Naive thymus-derived CD8-positive, alpha-beta T cell (primary cell): Measurements from ENCODE around the gene SRP19. TPM values are rescaled to one million over a fixed set of nuclear protein-coding genes. Genes with fewer than 3 reads are reported as not detected.
"Not testable (repeated sequence)": the region's sequence is repeated elsewhere in the genome, so short reads cannot be mapped to it uniquely, and the experiment has no call there.

Experiments used
- ATAC-seq, 2 donors: fragments of 150-1000 bp; cut with Tn5 transposase in 1 of 2; sonication (Bioruptor Pico), chemical (Tn5 transposase) in 1 of 2; 1 replicate in 1 of 2; 2 replicates in 1 of 2; pipeline ENCODE4 v1.10.0; 2021; ENCODE audit warnings: mild to moderate bottlenecking in 2 of 2, moderate library complexity in 2 of 2
- POLR2A ChIA-PET: fragments of 350-600 bp; sonication (Branson Sonifier 250); formaldehyde crosslinking; loops from one replicate; lab custom pipeline; 2021; ENCODE audit warnings: antibody characterized with exemption; lab: Charles Lee
- DNase-seq, 10 donors: peaks; one replicate each; pipeline versions ENCODE4 v3.0.0 to v3.0.0-alpha.2; 2020 to 2022
- H3K27ac Mint-ChIP-seq, 10 donors: one replicate each; pipeline ENCODE4 v1.8.0; 2020 to 2022; ENCODE audit warnings: mild to moderate bottlenecking in 10 of 10, mixed read lengths in 10 of 10, moderate library complexity in 4 of 10, inconsistent platforms in 1 of 10
- H3K27me3 Mint-ChIP-seq, 5 donors: one replicate each; pipeline ENCODE4 v1.8.0; 2021 to 2022; ENCODE audit warnings: mixed read lengths in 5 of 5
- H3K36me3 Mint-ChIP-seq, 3 donors: one replicate each; pipeline ENCODE4 v1.8.0; 2020 to 2022; ENCODE audit warnings: mixed read lengths in 3 of 3, mild to moderate bottlenecking in 2 of 3, inconsistent platforms in 1 of 3
- H3K4me1 Mint-ChIP-seq, 4 donors: one replicate each; pipeline ENCODE4 v1.8.0; 2021 to 2022; ENCODE audit warnings: mixed read lengths in 4 of 4
- H3K4me3 Mint-ChIP-seq, 10 donors: one replicate each; pipeline ENCODE4 v1.8.0; 2020 to 2022; ENCODE audit warnings: mild to moderate bottlenecking in 10 of 10, mixed read lengths in 10 of 10, moderate library complexity in 6 of 10, inconsistent platforms in 1 of 10
- H3K9me3 Mint-ChIP-seq, 9 donors: one replicate each; pipeline ENCODE4 v1.8.0; 2020 to 2022; ENCODE audit warnings: mixed read lengths in 9 of 9, mild to moderate bottlenecking in 3 of 9, inconsistent platforms in 1 of 9, moderate library complexity in 1 of 9
- polyA plus RNA-seq, 3 donors: library from polyadenylated mRNA; unstranded; fragments of 300-500 nt; fragmentation: Illumina TruSeq; gene quantifications; one replicate each; pipeline ENCODE4 v1.2.3, GENCODE V29; 2021
- total RNA-seq, 8 experiments: library from RNA in 2 of 8; stranded (reverse) in 2 of 8; gene quantifications; one replicate each; pipeline ENCODE4 v1.2.3 and lab custom pipeline; 2021 to 2026

The SRP19 gene
- total and polyA plus RNA-seq, 5 experiments from 2014 or later, result 46.3 to 133 (median 84.4) TPM

DNA sequence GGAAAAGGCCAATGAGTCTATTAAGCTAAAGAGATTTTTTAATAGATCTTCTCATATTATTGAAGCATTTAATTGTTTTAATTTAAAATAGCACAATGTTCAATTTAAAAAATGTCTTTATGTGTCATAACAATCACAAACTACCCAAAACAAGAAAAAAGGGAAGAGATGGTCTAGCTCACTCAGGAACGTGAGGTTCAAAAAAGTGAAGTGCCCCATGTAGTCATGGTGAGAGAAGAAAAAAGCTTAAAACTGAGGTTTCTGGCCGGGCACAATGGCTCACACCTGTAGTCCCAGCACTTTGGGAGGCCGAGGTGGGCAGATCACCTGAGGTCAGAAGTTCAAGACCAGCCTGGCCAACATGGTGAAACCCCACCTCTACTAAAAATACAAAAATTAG, 43.9 kb downstream of the SRP19 start:
- DNase-seq, H3K4me3 Mint-ChIP-seq, H3K27me3 Mint-ChIP-seq, H3K9me3 Mint-ChIP-seq, ATAC-seq, POLR2A ChIA-PET: not testable (repeated sequence)
- Mint-ChIP-seq H3K27ac (peak overlapping the region in 1 of 10 donors; percentile 61), H3K4me1 (peaks cover 8 to 30% (median 15%) of the 10 kb centered on the region in 4 donors), H3K36me3 (peaks cover 4 to 60% (median 15%) of the 10 kb centered on the region in 3 donors)

DNA sequence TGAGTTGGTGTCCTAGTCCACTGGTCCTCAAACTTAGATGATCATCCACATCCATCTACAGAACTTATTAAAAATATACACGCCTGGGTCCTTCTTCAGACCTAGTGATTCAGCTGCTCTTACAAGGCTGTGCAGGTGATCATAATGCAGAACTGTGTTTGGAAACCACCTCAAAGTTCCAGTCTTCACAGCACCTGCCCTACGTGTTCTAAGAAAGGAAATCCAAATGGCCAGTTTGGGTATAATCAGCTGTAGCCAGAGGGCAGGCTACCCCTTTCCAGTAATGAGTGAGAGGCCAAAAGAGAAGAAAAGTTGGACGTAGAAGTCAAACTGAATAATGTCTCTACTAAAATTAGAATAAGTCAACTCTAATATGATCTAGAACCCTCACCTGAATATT, 45.5 kb downstream of the SRP19 start:
- ATAC-seq, result no peak
- H3K27ac Mint-ChIP-seq, result peak overlapping the region in 2 of 10 donors; percentile 33 to 49
- no peak overlapping the region for H3K4me3 Mint-ChIP-seq
- no peak for DNase-seq
- H3K27me3 Mint-ChIP-seq, result no peaks in the 10 kb centered on the region
- H3K4me1 Mint-ChIP-seq, result peaks cover 11 to 31% (median 15%) of the 10 kb centered on the region in 4 donors
- POLR2A ChIA-PET, result interaction anchor here (1.0 kb wide), 1 partner anchor 10 kb away, joined by 4 read pairs; no protein-coding TSS in a partner anchor
- peaks cover 0 to 60% (median 9%) of the 10 kb centered on the region in 3 donors for H3K36me3 Mint-ChIP-seq
- no peaks in the 10 kb centered on the region for H3K9me3 Mint-ChIP-seq

DNA sequence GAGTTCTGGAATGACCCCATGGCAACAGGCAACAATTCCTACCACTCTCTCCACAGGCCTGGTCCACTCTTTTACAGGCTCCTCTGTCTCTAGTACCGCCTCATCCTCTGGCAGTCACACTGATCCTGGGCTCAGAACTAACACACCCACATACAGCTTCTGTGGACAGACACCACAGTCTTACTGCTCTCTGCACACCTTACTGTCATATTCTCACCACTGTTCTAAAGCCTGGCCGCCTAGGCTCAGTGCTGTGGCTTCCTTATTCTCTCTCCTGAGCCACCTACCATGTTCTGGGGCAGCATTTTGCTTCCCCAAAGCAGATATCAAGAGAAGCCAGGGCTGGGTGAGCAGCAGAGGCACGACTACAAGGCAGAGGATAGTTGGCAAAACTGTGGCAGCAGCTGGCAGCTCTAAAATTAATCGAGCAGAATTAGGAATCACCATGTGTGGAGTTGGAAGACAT, 46.1 kb downstream of the SRP19 start:
- Mint-ChIP-seq H3K27me3 (no peaks in the 10 kb centered on the region), H3K4me1 (peaks cover 11 to 34% (median 17%) of the 10 kb centered on the region in 4 donors), H3K36me3 (peaks cover 0 to 55% (median 8%) of the 10 kb centered on the region in 3 donors), H3K4me3 (no peak overlapping the region), H3K27ac (peak overlapping the region in 4 of 10 donors; percentile 7 to 87 (median 50)), H3K9me3 (no peaks in the 10 kb centered on the region)
- DNase-seq, result no peak
- no peak for ATAC-seq
- POLR2A ChIA-PET, result interaction anchor here (1.0 kb wide), 1 partner anchor 9 kb away, joined by 4 read pairs; no protein-coding TSS in a partner anchor

DNA sequence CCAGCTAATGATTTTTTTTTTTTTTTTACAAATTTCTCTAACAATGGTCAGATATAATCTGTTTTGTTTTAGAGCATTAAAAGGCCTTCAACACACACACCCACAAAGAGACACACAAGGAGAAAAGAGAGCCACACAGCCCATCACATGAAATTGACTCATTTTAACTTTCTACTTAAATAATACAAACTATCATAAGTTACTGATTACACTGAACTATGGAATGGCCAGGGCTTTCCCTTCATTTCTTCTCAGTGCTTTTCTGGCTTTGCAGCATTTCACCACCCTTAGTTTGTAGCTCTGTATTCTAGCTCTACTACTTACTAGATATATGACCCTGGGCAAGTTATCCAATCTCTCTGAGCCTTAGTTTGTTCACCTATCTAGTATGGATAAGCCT, 47.8 kb downstream of the SRP19 start:
- peaks cover 15 to 39% (median 20%) of the 10 kb centered on the region in 4 donors for H3K4me1 Mint-ChIP-seq
- H3K36me3 Mint-ChIP-seq, result peaks cover 0 to 55% (median 7%) of the 10 kb centered on the region in 3 donors
- POLR2A ChIA-PET, result no interaction called here
- H3K4me3 Mint-ChIP-seq, result no peak overlapping the region
- no peak overlapping the region for H3K27ac Mint-ChIP-seq
- no peaks in the 10 kb centered on the region for H3K27me3 Mint-ChIP-seq
- DNase-seq (no peak), ATAC-seq (no peak)
- no peaks in the 10 kb centered on the region for H3K9me3 Mint-ChIP-seq

DNA sequence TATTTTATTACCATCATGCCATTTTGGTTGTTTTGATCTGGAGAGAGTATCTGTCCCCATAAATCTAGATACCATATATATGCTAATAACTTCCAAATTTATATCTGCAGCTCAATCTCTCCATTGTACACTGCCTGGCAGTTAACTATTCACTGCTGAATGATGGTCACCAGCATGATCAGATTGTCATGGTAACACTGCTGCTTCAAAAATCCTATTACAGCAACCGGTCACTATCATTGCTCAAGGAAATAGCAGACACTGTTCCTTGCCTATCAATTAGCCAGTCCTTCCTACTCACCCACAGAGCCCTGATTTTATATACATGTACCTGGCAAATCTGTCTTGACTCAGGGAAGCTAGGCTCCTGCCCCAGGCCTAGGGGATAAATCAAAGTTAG, 49.4 kb downstream of the SRP19 start:
- no peaks in the 10 kb centered on the region for H3K9me3 Mint-ChIP-seq
- POLR2A ChIA-PET, result interaction anchor here (1.3 kb wide), 1 partner anchor 53 kb away, joined by 4 read pairs; no protein-coding TSS in a partner anchor
- no peaks in the 10 kb centered on the region for H3K27me3 Mint-ChIP-seq
- ATAC-seq (no peak), DNase-seq (no peak)
- peaks cover 0 to 62% (median 9%) of the 10 kb centered on the region in 3 donors for H3K36me3 Mint-ChIP-seq
- H3K4me1 Mint-ChIP-seq, result peaks cover 17 to 47% (median 27%) of the 10 kb centered on the region in 4 donors
- H3K4me3 Mint-ChIP-seq, result no peak overlapping the region
- no peak overlapping the region for H3K27ac Mint-ChIP-seq

DNA sequence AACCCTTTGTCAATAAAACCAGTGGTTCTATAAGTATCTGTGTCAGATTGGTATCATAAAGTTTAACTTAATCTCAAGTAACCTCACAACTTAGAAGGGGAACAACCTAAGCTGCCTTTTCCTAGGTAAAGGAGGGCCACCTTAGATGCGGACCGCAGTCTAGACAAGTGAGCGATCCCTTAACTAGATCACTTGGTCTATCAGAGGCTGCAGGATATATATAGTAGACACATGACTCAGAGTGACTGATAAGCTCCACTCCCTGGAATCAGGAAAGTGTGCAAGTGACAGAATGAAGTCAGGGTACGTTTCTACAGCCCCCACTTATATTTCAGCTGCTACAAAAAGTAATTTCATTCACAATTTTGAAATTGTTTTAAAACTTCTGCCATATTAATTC, 53.5 kb downstream of the SRP19 start:
- H3K27ac Mint-ChIP-seq, result peak overlapping the region in 1 of 10 donors; percentile 32
- POLR2A ChIA-PET, result interaction anchor here (0.5 to 1.5 kb wide), 2 partner anchors 11 to 36 kb away, joined by 3 to 6 read pairs; no protein-coding TSS in a partner anchor
- no peak for ATAC-seq
- DNase-seq, result no peak
- no peaks in the 10 kb centered on the region for H3K9me3 Mint-ChIP-seq
- H3K36me3 Mint-ChIP-seq, result peaks cover 0 to 70% (median 17%) of the 10 kb centered on the region in 3 donors
- H3K27me3 Mint-ChIP-seq, result no peaks in the 10 kb centered on the region
- peaks cover 30 to 72% (median 57%) of the 10 kb centered on the region in 4 donors for H3K4me1 Mint-ChIP-seq
- H3K4me3 Mint-ChIP-seq, result no peak overlapping the region

DNA sequence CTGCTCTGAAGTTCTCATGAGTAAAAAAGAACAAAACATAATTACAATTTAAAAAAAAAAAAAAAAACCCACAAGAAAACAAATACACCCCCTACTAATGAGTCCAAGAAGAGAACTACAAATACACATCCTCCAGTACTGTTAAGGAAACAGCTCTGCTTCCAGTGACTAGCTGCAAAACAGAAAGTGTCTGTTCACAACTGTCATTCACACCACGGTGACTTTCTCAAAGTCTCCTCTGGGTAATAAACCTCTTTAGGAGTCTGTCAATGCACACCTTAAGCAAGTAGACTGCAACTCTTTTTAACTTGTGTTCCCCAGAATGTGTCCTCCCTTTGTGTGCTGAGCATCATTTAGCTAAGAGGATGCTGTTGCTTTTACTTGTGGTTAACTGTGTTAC, 54.7 kb downstream of the SRP19 start:
- Mint-ChIP-seq H3K9me3 (no peaks in the 10 kb centered on the region), H3K27me3 (no peaks in the 10 kb centered on the region), H3K27ac (peak overlapping the region in 5 of 10 donors; percentile 0 to 87 (median 37)), H3K4me3 (peak overlapping the region in 6 of 10 donors; percentile 22 to 62 (median 34)), H3K36me3 (peaks cover 0 to 58% (median 10%) of the 10 kb centered on the region in 3 donors), H3K4me1 (peaks cover 30 to 84% (median 68%) of the 10 kb centered on the region in 4 donors)
- peak in 1 of 2 donors; percentile 33 for ATAC-seq
- POLR2A ChIA-PET, result interaction anchor here (1.3 kb wide), 1 partner anchor 9 kb away, joined by 4 read pairs; no protein-coding TSS in a partner anchor
- DNase-seq, result no peak

DNA sequence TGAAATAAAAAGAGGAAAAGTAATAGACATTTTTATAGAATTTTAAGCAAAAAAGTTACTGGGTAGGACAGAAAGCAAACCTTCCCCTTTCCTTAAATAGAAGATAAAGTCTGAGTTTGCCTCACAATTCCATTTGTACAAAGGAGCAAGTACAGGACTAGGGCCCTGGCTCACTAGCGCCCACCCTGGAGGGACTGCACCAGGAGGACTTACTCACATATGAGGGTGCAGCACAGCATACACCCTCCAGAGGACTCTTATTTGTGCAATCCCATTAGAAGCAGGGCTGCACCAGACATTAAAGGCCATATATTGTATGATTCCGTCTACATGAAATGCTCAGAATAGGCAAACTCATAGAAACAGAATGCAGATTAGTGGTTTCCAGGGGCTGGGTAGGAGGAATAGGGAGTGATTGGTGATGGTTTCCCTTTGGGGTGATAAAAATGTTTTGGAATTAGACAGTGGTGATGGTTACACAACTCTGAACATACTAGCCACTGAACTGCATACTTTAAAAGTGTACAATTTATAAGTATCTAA, 56.4 kb downstream of the SRP19 start:
- Mint-ChIP-seq H3K4me3 (peak overlapping the region in 2 of 10 donors; percentile 3 to 70), H3K36me3 (peaks cover 0 to 51% (median 10%) of the 10 kb centered on the region in 3 donors), H3K27ac (peak overlapping the region in 2 of 10 donors; percentile 53 to 80), H3K9me3 (no peaks in the 10 kb centered on the region), H3K27me3 (no peaks in the 10 kb centered on the region), H3K4me1 (peaks cover 32 to 84% (median 72%) of the 10 kb centered on the region in 4 donors)
- ATAC-seq (no peak), DNase-seq (no peak)
- POLR2A ChIA-PET, result no interaction called here

DNA sequence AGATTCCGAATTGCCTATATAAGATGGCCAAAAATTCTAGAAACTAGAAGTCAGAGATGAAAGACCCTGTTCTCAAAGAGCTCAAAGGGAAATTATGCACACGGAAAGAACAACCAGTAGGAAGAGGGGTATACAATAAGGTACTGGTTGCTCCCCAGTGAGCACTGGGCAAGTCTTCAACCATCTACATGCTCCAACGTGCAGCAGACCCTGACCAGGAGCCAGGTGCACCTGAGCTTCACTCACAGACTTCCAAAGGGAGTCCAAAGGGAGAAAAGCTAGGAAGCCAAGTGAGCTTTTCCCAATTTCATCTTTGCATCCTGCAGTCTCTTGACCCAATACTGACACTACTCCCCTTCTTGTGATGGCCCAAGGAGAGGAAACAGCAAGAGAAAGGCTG, 57.0 kb downstream of the SRP19 start:
- peak overlapping the region in 2 of 10 donors; percentile 56 to 80 for H3K27ac Mint-ChIP-seq
- no peaks in the 10 kb centered on the region for H3K27me3 Mint-ChIP-seq
- peaks cover 31 to 84% (median 73%) of the 10 kb centered on the region in 4 donors for H3K4me1 Mint-ChIP-seq
- peak overlapping the region in 3 of 10 donors; percentile 10 to 70 (median 16) for H3K4me3 Mint-ChIP-seq
- H3K9me3 Mint-ChIP-seq, result no peaks in the 10 kb centered on the region
- ATAC-seq (no peak), DNase-seq (no peak)
- peaks cover 0 to 45% (median 10%) of the 10 kb centered on the region in 3 donors for H3K36me3 Mint-ChIP-seq
- POLR2A ChIA-PET, result no interaction called here

DNA sequence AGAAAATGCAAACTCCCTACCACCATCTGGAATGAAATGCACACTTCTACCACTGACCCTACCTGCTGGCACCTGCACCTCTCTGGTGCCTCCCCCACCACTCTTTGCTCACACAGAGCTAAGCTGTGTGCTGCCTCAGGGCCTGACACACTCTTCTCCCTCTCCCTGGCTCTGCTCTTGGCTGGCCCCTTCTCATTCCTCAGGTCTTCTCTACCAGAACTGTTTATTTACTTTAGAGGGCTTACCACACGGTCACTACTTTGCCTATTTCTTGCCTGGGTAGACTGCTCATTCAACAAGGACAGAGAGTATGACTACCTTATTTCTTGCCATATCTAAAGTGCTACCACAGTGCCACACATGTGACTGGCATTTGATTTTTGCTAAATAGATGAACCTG, 57.6 kb downstream of the SRP19 start:
- Mint-ChIP-seq H3K9me3 (no peaks in the 10 kb centered on the region), H3K4me1 (peaks cover 35 to 84% (median 75%) of the 10 kb centered on the region in 4 donors), H3K36me3 (peaks cover 0 to 43% (median 10%) of the 10 kb centered on the region in 3 donors), H3K27me3 (no peaks in the 10 kb centered on the region), H3K4me3 (peak overlapping the region in 7 of 10 donors; percentile 9 to 55 (median 33)), H3K27ac (peak overlapping the region in 4 of 10 donors; percentile 10 to 80 (median 52))
- POLR2A ChIA-PET, result no interaction called here
- no peak for DNase-seq
- no peak for ATAC-seq

Other genes starting within 250 kb of the SRP19 start
- gene APC, start 123.4 kb upstream of the SRP19 start, total RNA-seq, result 10 to 100 TPM; 44.4 to 47.9 TPM
- gene APC, start 123.4 kb upstream of the SRP19 start, polyA plus RNA-seq, result 10 to 100 TPM; 16.6 to 23.7 (median 16.6) TPM
- 10 to 100 TPM; 33.1 to 35.4 TPM for gene REEP5, start 60.9 kb downstream of the SRP19 start, total RNA-seq
- 10 to 100 TPM; 35.5 to 59.2 (median 39.3) TPM for gene REEP5, start 60.9 kb downstream of the SRP19 start, polyA plus RNA-seq
- gene DCP2, start 115.5 kb downstream of the SRP19 start, total RNA-seq, result 10 to 100 TPM; 65.1 to 67.9 TPM
- 10 to 100 TPM; 48.3 to 53.0 (median 50.7) TPM for gene DCP2, start 115.5 kb downstream of the SRP19 start, polyA plus RNA-seq